C4-2B (cell line): ENCODE measurements around the gene FAM83G.

ENCODE experiments used
- CTCF ChIP-seq: fragments of 450-650 bp; conservative IDR thresholded peaks from 2 replicates; pipeline ENCODE4 v1.5.1; 2017; ENCODE audit warnings: mild to moderate bottlenecking
- ZFX ChIP-seq: fragments of 450-650 bp; IDR thresholded peaks from 2 replicates; pipeline ENCODE4 v1.6.1; 2017

- TF ChIP-seq CTCF = no peak
- no peak for TF ChIP-seq ZFX
These were observed 32.8 kb downstream of the FAM83G start for GRCh38 chr17:18971801-18972200.
